HepG2 (cell line): ENCODE results near the gene FAM83C. TPM values are rescaled to one million over a fixed set of nuclear protein-coding genes. Genes with fewer than 3 reads are reported as not detected.

Experiments used
- ESRRA ChIP-seq: sonication (generic); formaldehyde crosslinking; IDR thresholded peaks from 2 replicates; pipeline ENCODE4 v1.5.1; 2020; ENCODE audit warnings: mild to moderate bottlenecking, low read depth, missing genetic modification reagents
- FOXM1 ChIP-seq: sonication (generic); formaldehyde crosslinking; IDR thresholded peaks from 2 replicates; pipeline ENCODE4 v1.5.0; 2020; ENCODE audit warnings: missing genetic modification reagents
- GMEB2 ChIP-seq: IDR thresholded peaks from 2 replicates; pipeline ENCODE4 v1.6.1; 2016; ENCODE audit warnings: missing biosample characterization, missing genetic modification reagents, low read depth
- JUND ChIP-seq: sonication (generic); formaldehyde crosslinking; IDR thresholded peaks from 2 replicates; pipeline ENCODE4 v1.8.0; 2022; ENCODE audit warnings: mild to moderate bottlenecking, missing genetic modification reagents
- KDM3A ChIP-seq: IDR thresholded peaks from 2 replicates; pipeline ENCODE4 v1.6.1; 2018; ENCODE audit warnings: low read depth, missing compliant biosample characterization
- KLF12 ChIP-seq: sonication (generic); formaldehyde crosslinking; IDR thresholded peaks from 2 replicates; pipeline ENCODE4 v1.4.0; 2020; ENCODE audit warnings: missing genetic modification reagents, borderline replicate concordance
- MYC ChIP-seq: sonication (generic); formaldehyde crosslinking; IDR thresholded peaks from 2 replicates; pipeline ENCODE4 v1.9.0; 2021; ENCODE audit warnings: missing genetic modification reagents, borderline replicate concordance
- NR2F2 ChIP-seq: IDR thresholded peaks from 2 replicates; pipeline ENCODE4 v1.6.1; 2012; ENCODE audit warnings: low read depth, inconsistent platforms, borderline replicate concordance
- PHF20 ChIP-seq: sonication (generic); formaldehyde crosslinking; IDR thresholded peaks from 2 replicates; pipeline ENCODE4 v1.5.0; 2020; ENCODE audit warnings: mild to moderate bottlenecking, missing genetic modification reagents
- POLR2AphosphoS5 ChIP-seq: IDR thresholded peaks from 2 replicates; pipeline ENCODE4 v1.6.1; 2012; ENCODE audit warnings: low read depth, low read length
- SIX4 ChIP-seq: sonication (generic); formaldehyde crosslinking; IDR thresholded peaks from 2 replicates; pipeline ENCODE4 v1.4.0; 2020; ENCODE audit warnings: missing genetic modification reagents
- TCF12 ChIP-seq, 2 experiments: fragments of 450-650 bp in 1 of 2; sonication (generic) in 1 of 2; formaldehyde crosslinking in 1 of 2; IDR thresholded peaks; 2 replicates each; pipeline versions ENCODE4 v1.6.1 to v1.8.0; 2017 to 2022; ENCODE audit warnings: antibody characterized with exemption in 1 of 2, mild to moderate bottlenecking in 1 of 2, missing genetic modification reagents in 1 of 2, moderate library complexity in 1 of 2
- TSC22D2 ChIP-seq: sonication (generic); formaldehyde crosslinking; IDR thresholded peaks from 2 replicates; pipeline ENCODE4 v1.5.1; 2020; ENCODE audit warnings: missing genetic modification reagents, mild to moderate bottlenecking, borderline replicate concordance
- ZBTB40 ChIP-seq, 2 experiments: fragments of 450-650 bp in 1 of 2; sonication (generic) in 1 of 2; formaldehyde crosslinking in 1 of 2; IDR thresholded peaks; 2 replicates each; pipeline versions ENCODE4 v1.6.1 to v1.8.0; 2016 to 2022; ENCODE audit warnings: antibody characterized with exemption in 1 of 2, mild to moderate bottlenecking in 1 of 2, missing genetic modification reagents in 1 of 2
- ZFP36 ChIP-seq: fragments of 150-350 bp; IDR thresholded peaks from 2 replicates; pipeline ENCODE4 v1.6.1; 2018; ENCODE audit warnings: borderline replicate concordance, low read length, low read depth; ENCODE audit not compliant: partially characterized antibody
- ZKSCAN1 ChIP-seq: fragments of 150-350 bp; IDR thresholded peaks from 2 replicates; pipeline ENCODE4 v1.6.1; 2014; ENCODE audit warnings: low read length
- ZNF205 ChIP-seq: IDR thresholded peaks from 2 replicates; pipeline ENCODE4 v1.6.1; 2018; ENCODE audit warnings: missing biosample characterization, missing genetic modification reagents
- ZNF567 ChIP-seq: sonication (generic); formaldehyde crosslinking; IDR thresholded peaks from 2 replicates; pipeline ENCODE4 v1.8.1; 2023; ENCODE audit warnings: mild to moderate bottlenecking, missing genetic modification reagents, borderline replicate concordance
- ZNF605 ChIP-seq: sonication (generic); formaldehyde crosslinking; IDR thresholded peaks from 2 replicates; pipeline ENCODE4 v1.8.0; 2022; ENCODE audit warnings: mild to moderate bottlenecking, missing genetic modification reagents
- polyA plus RNA-seq, 8 experiments: library from polyadenylated mRNA; depleted of rRNA in 3 of 8; stranded (reverse) in 7 of 8; unstranded in 1 of 8; fragments of >200 nt; fragmentation: Illumina TruSeq in 4 of 8; extraction: Trizol in 4 of 8; gene quantifications; 2 replicates each; pipeline versions ENCODE4 v1.2.1 to v1.2.3, GENCODE V29; 2011 to 2016; ENCODE audit warnings: low read depth in 4 of 8, missing spikeins in 1 of 8, mixed read lengths in 1 of 8; ENCODE audit not compliant: insufficient read depth in 1 of 8
- total RNA-seq, 5 experiments: library from RNA; depleted of rRNA; stranded (reverse); fragments of >200 nt; fragmentation: Illumina TruSeq; extraction: Trizol; gene quantifications; 2 replicates each; pipeline ENCODE4 v1.2.3, GENCODE V29; 2016; ENCODE audit warnings: low read depth in 1 of 5

FAM83C gene
- total and polyA plus RNA-seq, 2 of the 13 experiments (the other 11 are each of a cell fraction or from before 2014, with no cell fraction given): 0.04 TPM; not detected in 1

- TF ChIP-seq GMEB2 (CRISPR knock-in tag) (no peak), ZNF205 (CRISPR knock-in tag) (no peak), MYC (CRISPR knock-in tag) (peak; percentile 59; the same call in 1 of the 2 replicates), KLF12 (CRISPR knock-in tag) (no peak), ZNF605 (CRISPR knock-in tag) (0 out of 2 replicates have a peak, but pooled peaks have one; percentile 67), ZBTB40 (IDR thresholded peaks at IDR 0.05) (no peak), ZBTB40 (CRISPR knock-in tag; IDR thresholded peaks at IDR 0.05) (no peak), TCF12 (IDR thresholded peaks at IDR 0.05) (no peak), TCF12 (CRISPR knock-in tag; IDR thresholded peaks at IDR 0.05) (no peak), FOXM1 (CRISPR knock-in tag) (no peak), ZFP36 (no peak), NR2F2 (no peak), JUND (no peak), SIX4 (CRISPR knock-in tag) (no peak; the same call in 1 of the 2 replicates), POLR2AphosphoS5 (no peak), PHF20 (no peak), ZKSCAN1 (0 out of 2 replicates have a peak, but pooled peaks have one; percentile 28), TSC22D2 (no peak), ESRRA (CRISPR knock-in tag) (no peak), ZNF567 (CRISPR knock-in tag) (peak; percentile 36; the same call in 1 of the 2 replicates), KDM3A (CRISPR knock-in tag) (no peak)
These were observed 14.8 kb upstream of the FAM83C start (continued) for GRCh38 chr20:35306931-35307517.
